GM10248 (cell line): Measurements from ENCODE around the gene VPS35L.

Experiments
- CTCF ChIA-PET: fragments of 300-600 bp; sonication (Branson Sonifier 250); formaldehyde crosslinking; extraction: SDS; loops from one replicate; lab custom pipeline; 2021; ENCODE audit warnings: antibody characterized with exemption; lab: Yijun Ruan, JAX
- POLR2A ChIA-PET: fragments of 350-650 bp; sonication (Branson Sonifier 250); formaldehyde crosslinking; extraction: SDS; loops from one replicate; lab custom pipeline; 2020; ENCODE audit warnings: antibody characterized with exemption; lab: Yijun Ruan, JAX
- DNase-seq: peaks from one replicate; pipeline ENCODE4 v3.0.0; 2012; ENCODE audit errors: extremely low spot score
- TF ChIP-seq, protein P1 (sequence below): IDR thresholded peaks from 2 replicates; pipeline ENCODE4 v1.5.1; 2012; ENCODE audit warnings: mild to moderate bottlenecking, low read depth; ENCODE audit errors: extremely low read depth, missing control alignments, control extremely low read depth

The VPS35L gene

DNA sequence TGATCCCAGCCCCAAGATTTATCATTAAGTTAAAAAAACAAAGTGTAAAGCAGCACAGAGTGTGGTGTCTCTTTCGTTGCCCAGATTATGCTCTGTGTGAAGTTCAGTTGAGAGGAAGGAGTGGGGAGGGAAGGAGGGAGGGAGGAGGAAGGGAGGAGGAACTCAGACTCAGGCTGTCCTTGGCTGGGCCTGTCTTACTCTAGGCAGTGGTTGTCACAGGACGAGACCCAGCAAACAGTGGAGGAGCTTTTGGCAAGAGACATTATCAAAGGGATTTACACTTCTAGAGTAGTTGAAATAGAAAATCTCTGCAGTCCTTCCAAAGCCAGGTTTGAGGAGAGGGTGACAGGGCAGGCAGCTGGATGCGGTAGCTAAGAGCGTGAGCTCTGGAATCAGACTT is 134.7 kb downstream of the VPS35L start:
- POLR2A ChIA-PET: interaction anchor here (0.7 kb wide), 1 partner anchor 135 kb away, joined by 3 read pairs; the partner anchor contains the start of gene VPS35L
- TF ChIP-seq, protein P1, sequence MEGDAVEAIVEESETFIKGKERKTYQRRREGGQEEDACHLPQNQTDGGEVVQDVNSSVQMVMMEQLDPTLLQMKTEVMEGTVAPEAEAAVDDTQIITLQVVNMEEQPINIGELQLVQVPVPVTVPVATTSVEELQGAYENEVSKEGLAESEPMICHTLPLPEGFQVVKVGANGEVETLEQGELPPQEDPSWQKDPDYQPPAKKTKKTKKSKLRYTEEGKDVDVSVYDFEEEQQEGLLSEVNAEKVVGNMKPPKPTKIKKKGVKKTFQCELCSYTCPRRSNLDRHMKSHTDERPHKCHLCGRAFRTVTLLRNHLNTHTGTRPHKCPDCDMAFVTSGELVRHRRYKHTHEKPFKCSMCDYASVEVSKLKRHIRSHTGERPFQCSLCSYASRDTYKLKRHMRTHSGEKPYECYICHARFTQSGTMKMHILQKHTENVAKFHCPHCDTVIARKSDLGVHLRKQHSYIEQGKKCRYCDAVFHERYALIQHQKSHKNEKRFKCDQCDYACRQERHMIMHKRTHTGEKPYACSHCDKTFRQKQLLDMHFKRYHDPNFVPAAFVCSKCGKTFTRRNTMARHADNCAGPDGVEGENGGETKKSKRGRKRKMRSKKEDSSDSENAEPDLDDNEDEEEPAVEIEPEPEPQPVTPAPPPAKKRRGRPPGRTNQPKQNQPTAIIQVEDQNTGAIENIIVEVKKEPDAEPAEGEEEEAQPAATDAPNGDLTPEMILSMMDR: no peak
- CTCF ChIA-PET: interaction anchor here (1.4 kb wide), 1 partner anchor 9 kb away, joined by 4 read pairs; no protein-coding TSS in a partner anchor
- no peak for DNase-seq

DNA sequence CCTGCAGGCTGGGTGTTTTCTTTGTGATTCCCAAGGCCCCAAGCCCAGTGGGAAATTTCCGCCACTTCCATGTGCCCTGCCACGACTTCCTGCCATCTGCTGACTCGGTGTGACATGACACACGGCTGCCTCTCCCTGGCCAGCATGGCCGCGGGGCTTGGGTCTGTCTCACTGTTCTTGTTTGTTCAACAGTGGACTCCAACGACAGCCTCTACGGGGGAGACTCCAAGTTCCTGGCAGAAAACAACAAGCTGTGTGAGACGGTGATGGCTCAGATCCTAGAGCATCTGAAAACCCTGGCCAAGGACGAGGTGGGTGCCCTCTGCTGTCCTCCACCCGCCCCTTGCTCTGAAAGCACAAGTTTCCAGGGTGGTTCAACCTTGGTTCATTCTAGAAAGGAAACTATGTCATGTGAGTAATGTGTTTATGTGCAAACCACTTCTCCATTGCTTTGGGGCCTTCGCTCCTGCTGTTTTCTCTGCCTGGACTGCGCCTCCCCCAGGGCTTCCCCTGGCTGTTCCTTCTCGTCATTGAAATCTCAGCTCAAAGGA is 135.7 kb downstream of the VPS35L start:
- TF ChIP-seq, protein P1: no peak
- POLR2A ChIA-PET: no interaction called here
- CTCF ChIA-PET: no interaction called here
- no peak for DNase-seq

DNA sequence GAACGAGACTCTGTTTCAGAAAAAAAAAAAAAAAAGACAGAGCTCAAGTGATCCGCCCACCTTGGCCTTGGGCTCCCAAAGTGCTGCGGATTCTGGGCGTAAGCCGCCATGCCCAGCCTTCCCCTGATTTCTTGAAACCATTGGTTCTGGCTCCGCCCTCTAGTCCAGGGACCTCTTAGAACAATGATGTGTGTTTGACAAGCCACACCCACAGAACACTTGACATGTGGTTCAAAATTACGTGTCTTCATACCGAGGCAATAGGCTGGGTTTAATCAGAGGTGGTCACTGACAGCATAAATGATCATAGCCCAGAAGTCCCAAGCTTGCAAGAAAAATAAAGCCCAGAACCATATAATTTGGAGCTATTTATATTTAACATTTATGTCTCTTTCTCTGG is 139.5 kb downstream of the VPS35L start:
- TF ChIP-seq, protein P1: no peak
- ChIA-PET POLR2A (no interaction called here), CTCF (interaction anchor here (1.6 to 2.1 kb wide), 2 partner anchors 14 to 18 kb away, joined by 3 to 7 read pairs; no protein-coding TSS in a partner anchor)
- DNase-seq: no peak

DNA sequence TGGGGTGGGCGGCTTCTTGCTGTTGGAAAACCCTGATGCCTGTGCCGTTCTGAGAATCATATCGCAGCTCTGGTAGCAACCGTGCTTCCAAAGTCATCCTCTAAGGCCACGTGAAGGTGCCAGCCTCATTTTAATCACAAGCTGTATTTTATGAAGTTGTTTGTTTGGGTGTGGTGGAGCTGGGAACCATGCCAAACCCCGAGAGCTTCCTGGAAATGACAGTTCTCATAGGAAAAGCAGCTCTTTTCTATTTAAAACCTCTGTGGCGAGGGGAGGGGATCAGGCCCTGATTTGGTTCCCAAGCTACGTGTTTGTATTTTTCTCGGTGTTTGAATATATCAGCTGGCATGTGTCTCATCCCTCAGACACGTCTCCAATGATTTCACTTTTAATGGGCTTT is 140.8 kb downstream of the VPS35L start:
- CTCF ChIA-PET: interaction anchor here (1.2 to 2.1 kb wide), 3 partner anchors 10 to 211 kb away, joined by 3 to 7 read pairs (median 4); no protein-coding TSS in a partner anchor
- POLR2A ChIA-PET: no interaction called here
- TF ChIP-seq, protein P1: no peak
- no peak for DNase-seq

DNA sequence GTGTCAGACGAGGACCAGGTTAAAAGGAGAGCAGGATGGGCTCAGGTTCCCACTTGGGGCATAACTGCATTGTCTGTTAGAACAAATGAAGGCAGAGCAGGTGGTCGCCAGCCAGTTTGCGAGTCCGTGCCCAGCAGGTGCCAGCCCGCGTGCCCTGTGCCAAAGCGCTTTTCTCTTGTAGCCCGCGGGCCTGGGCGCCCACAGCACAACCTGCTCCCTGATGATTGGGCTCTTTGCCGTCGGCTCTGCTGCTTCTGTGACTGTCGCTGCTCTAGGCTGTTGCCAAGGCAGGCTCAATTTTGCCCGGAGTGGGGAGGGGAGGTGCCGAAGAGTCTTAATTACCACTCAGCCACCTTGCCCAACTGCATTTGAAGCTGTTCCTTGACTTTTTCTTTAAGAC is 141.5 kb downstream of the VPS35L start:
- ChIA-PET CTCF (interaction anchor here (1.2 to 2.1 kb wide), 2 partner anchors 16 to 210 kb away, joined by 3 to 7 read pairs; no protein-coding TSS in a partner anchor), POLR2A (no interaction called here)
- TF ChIP-seq, protein P1: no peak
- DNase-seq: no peak

DNA sequence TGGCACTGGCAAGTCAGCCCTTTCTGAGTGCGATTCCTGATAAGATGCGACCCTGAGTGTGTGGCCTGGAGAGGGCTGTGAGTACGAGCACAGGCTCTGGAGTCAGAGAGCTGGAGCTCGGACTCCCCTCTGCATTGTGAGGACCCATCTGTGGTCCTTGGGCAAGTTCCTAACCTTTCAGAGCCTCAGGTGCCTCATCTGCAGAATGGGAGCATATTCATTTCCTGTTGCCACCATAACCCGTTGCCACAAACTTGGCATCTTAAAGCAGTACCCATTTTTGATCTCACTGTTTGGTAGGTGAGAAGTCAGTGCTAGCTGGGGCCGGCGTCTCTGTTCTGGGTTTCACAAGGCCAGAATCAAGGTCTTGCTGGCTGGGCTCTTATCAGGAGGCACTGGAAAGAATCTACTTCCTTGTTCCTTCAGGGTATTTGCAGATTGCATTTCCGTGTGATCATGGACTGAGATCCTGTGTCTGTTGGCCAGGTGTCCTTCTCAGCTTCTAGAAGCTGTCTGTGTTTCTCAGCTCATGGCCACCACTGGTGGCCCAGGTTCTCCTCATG is 142.3 kb downstream of the VPS35L start:
- DNase-seq: no peak
- TF ChIP-seq, protein P1: no peak
- CTCF ChIA-PET: interaction anchor here (2.6 kb wide), 1 partner anchor 20 kb away, joined by 7 read pairs; the partner anchor contains the start of genes IQCK and KNOP1
- POLR2A ChIA-PET: no interaction called here
